Measurements from ENCODE around the gene PXK. TPM values are rescaled to one million over a fixed set of nuclear protein-coding genes. Genes with fewer than 3 reads are reported as not detected.

PXK gene
- total RNA-seq, 2 experiments from 2014 or later: 31.5 to 33.4 TPM

DNA sequence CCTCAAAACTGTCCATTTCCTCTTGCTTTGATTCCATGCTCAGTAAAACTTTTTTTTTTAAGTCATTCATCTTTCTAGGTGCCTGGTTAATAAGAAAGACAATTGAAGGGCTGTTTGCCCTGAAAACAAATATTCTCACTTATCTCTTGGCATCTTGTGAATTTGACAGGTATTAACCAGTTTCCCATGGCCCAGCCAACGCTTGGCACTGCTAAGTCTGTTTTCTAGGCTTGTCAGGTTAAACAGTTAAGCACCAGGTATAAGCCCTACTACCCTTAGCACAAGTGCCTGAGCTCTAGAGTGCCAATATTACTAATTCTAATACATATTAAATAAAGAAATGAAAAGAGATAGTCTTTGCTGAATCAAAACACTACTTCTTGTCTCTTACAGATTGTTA is 36.3 kb downstream of the PXK start:
- ChIA-PET CTCF (no interaction called here), POLR2A (no interaction called here)
- Mint-ChIP-seq H3K36me3 (ENCODE audit: low read depth) (peaks cover 26% of the 10 kb centered on the region), H3K9me3 (ENCODE audit: insufficient read depth) (no peaks in the 10 kb centered on the region), H3K27ac (peak overlapping the region; percentile 1), H3K4me3 (no peak overlapping the region), H3K4me1 (ENCODE audit: low read depth) (peaks cover 27% of the 10 kb centered on the region), H3K27me3 (ENCODE audit: low read depth) (no peaks in the 10 kb centered on the region)
- no peak for DNase-seq
- no peak for ATAC-seq

DNA sequence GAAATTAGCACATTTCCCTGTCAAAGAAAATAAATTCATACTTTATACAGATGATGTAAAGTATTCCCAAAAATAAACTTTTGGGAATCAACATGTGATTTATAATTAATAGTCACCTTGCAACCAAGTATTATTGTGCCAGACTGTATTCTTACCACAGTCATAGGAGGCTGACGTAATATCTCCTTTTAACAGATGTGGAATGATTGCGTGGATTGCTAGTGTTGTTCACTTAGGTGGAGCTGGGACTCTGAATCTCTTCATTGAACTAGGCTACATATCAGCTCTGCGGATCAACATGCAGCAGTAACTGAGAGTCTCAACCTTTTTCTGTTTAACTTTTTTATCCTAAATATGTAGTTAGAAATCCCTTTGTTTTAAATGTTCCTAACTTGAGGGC is 37.2 kb downstream of the PXK start:
- Mint-ChIP-seq H3K36me3 (ENCODE audit: low read depth) (peaks cover 26% of the 10 kb centered on the region), H3K4me1 (ENCODE audit: low read depth) (peaks cover 21% of the 10 kb centered on the region), H3K27me3 (ENCODE audit: low read depth) (no peaks in the 10 kb centered on the region), H3K27ac (no peak overlapping the region), H3K4me3 (no peak overlapping the region), H3K9me3 (ENCODE audit: insufficient read depth) (no peaks in the 10 kb centered on the region)
- ATAC-seq (no peak), DNase-seq (no peak)
- POLR2A ChIA-PET: no interaction called here
- CTCF ChIA-PET: interaction anchor here (1.1 kb wide), 1 partner anchor 200 kb away, joined by 3 read pairs; no protein-coding TSS in a partner anchor

DNA sequence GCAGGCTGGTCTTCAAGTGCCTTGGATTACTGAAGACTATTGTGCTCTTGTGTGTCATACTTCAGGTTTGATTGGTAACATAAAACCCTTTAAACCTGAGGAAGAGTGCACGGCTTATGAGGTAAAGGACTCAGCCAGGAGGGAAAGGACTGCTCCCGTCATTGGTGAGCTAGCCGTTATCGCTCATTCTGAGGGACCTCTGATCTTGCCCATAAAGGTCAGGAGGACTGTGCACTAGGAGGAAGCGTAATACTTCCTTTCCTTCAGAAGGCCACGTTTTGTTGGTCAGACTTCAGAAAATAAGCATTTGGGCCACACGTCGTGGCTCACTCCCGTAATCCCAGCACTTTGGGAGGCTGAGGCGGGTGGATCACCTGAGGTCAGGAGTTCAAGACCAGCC is 37.7 kb downstream of the PXK start:
- no peak for DNase-seq
- Mint-ChIP-seq H3K27me3 (ENCODE audit: low read depth) (no peaks in the 10 kb centered on the region), H3K9me3 (ENCODE audit: insufficient read depth) (no peaks in the 10 kb centered on the region), H3K36me3 (ENCODE audit: low read depth) (peaks cover 21% of the 10 kb centered on the region), H3K4me1 (ENCODE audit: low read depth) (peaks cover 16% of the 10 kb centered on the region), H3K27ac (no peak overlapping the region), H3K4me3 (no peak overlapping the region)
- ATAC-seq: no peak
- POLR2A ChIA-PET: no interaction called here
- CTCF ChIA-PET: interaction anchor here (1.1 kb wide), 1 partner anchor 200 kb away, joined by 3 read pairs; no protein-coding TSS in a partner anchor

DNA sequence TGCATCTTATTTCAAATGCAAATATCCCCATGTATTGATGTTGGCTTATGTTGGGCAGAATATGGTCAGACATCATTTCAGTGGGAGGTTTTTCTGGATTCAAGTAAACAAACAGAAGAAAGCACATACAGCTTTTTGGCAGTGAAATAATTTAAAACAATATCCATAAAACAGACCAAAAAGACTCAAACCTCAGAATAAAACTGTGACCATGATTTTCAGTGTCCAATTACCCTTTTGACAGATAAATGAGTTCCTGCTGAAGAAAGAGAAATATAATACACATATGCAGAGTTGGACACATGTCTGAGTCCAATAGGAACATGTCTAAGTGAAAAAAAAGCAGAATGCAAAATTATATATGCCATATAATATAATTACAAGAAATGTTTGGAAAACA is 39.1 kb downstream of the PXK start:
- DNase-seq: no peak
- peaks cover 5% of the 10 kb centered on the region for H3K4me1 Mint-ChIP-seq (ENCODE audit: low read depth)
- H3K36me3 Mint-ChIP-seq (ENCODE audit: low read depth): peaks cover 12% of the 10 kb centered on the region
- no peak for ATAC-seq
- H3K4me3 Mint-ChIP-seq: no peak overlapping the region
- H3K27me3 Mint-ChIP-seq (ENCODE audit: low read depth): no peaks in the 10 kb centered on the region
- ChIA-PET POLR2A (no interaction called here), CTCF (no interaction called here)
- no peak overlapping the region for H3K27ac Mint-ChIP-seq
- no peaks in the 10 kb centered on the region for H3K9me3 Mint-ChIP-seq (ENCODE audit: insufficient read depth)

DNA sequence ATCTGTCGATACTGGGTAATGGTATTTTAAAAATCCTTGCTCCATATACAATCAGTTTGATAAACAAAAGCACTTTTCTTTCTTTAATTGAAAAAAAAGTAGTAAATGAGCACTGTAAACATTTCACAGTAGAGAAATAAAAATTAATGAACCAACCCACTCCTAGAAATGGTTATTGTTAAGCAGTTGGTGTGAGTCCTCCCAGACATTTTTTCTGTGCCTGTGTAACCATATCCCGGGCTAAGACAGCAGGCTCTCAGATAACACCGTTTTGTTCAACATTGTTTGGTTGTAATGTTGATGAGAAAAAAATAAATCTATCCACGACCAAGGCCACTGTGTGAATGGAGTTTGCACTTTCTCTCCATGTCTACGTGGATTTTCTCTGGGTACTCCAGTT is 42.6 kb downstream of the PXK start:
- H3K27ac Mint-ChIP-seq: no peak overlapping the region

GRCh38 chr3:58377168-58377567 is 44.5 kb downstream of the PXK start:
- no peak for ATAC-seq
- peaks cover 2% of the 10 kb centered on the region for H3K4me1 Mint-ChIP-seq (ENCODE audit: low read depth)
- DNase-seq: no peak
- peaks cover 6% of the 10 kb centered on the region for H3K36me3 Mint-ChIP-seq (ENCODE audit: low read depth)
- H3K27ac Mint-ChIP-seq: no peak overlapping the region
- no peaks in the 10 kb centered on the region for H3K27me3 Mint-ChIP-seq (ENCODE audit: low read depth)
- H3K9me3 Mint-ChIP-seq (ENCODE audit: insufficient read depth): no peaks in the 10 kb centered on the region
- CTCF ChIA-PET: no interaction called here
- POLR2A ChIA-PET: no interaction called here
- H3K4me3 Mint-ChIP-seq: no peak overlapping the region

More for the DNA sequence above, 42.6 kb downstream of the PXK start:
- peaks cover 2% of the 10 kb centered on the region for H3K4me1 Mint-ChIP-seq (ENCODE audit: low read depth)
- no peaks in the 10 kb centered on the region for H3K9me3 Mint-ChIP-seq (ENCODE audit: insufficient read depth)
- no peak for ATAC-seq
- no peak overlapping the region for H3K4me3 Mint-ChIP-seq
- H3K36me3 Mint-ChIP-seq (ENCODE audit: low read depth): peaks cover 8% of the 10 kb centered on the region
- POLR2A ChIA-PET: no interaction called here
- H3K27me3 Mint-ChIP-seq (ENCODE audit: low read depth): no peaks in the 10 kb centered on the region
- no peak for DNase-seq
- CTCF ChIA-PET: interaction anchor here (0.7 kb wide), 1 partner anchor 69 kb away, joined by 3 read pairs; the partner anchor contains the start of genes HTD2 and RPP14

DNA sequence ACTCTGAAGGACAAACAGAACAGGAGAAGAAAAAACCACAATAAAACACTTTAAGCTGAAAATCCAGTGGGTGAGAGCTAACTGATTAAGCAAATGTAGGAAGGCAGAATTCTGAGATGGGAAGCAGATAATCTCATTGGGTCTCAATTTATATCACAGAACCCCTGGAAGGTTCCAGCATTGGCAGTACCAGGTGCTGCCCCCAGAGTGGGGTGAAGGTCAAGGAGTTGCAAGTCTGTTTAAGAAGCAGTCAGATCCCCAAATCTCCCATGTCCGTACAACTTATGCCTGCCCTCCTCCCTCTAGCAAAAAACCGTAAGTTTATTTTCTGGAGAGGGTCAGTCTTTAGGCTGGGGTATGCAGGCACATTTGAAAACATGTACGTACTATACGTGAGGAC is 45.1 kb downstream of the PXK start:
- H3K36me3 Mint-ChIP-seq (ENCODE audit: low read depth): peaks cover 6% of the 10 kb centered on the region
- ChIA-PET CTCF (no interaction called here), POLR2A (no interaction called here)
- no peaks in the 10 kb centered on the region for H3K27me3 Mint-ChIP-seq (ENCODE audit: low read depth)
- H3K27ac Mint-ChIP-seq: no peak overlapping the region
- DNase-seq: no peak
- H3K9me3 Mint-ChIP-seq (ENCODE audit: insufficient read depth): no peaks in the 10 kb centered on the region
- no peak overlapping the region for H3K4me3 Mint-ChIP-seq
- peaks cover 2% of the 10 kb centered on the region for H3K4me1 Mint-ChIP-seq (ENCODE audit: low read depth)
- no peak for ATAC-seq

DNA sequence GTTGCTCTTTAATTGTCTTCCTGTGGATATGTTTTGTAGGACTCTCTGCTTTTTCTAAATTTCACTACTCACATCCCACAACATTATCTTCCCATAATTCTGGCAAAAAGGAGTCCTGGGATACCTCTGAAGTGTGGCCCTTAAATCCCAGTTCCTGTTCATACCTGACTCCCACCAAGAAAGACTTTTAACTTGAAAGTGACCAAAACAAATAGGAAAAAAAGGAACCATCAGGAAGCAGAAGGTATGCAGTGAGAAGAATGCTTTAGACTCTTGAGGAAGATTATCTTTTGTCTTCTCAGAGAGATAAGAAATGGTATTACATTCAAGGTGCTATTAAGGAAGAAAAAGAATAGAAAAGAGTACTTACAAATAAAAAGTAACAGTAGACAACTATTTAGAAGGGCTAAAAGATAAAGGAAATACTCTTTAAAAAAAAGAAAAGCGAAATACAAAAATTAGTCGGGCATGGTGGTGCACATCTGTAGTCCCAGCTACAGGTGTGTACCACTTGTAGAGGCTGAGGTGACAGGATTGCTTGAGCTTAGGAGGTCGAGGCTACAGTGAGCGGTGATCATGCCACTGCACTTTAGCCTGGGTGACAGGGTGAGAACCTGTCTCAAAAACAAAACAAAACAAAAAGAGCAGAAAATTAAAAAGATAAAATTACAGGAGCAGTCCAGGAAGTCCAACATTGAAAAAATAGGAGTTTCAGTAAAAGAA is 46.8 kb downstream of the PXK start:
- POLR2A ChIA-PET: no interaction called here

DNA sequence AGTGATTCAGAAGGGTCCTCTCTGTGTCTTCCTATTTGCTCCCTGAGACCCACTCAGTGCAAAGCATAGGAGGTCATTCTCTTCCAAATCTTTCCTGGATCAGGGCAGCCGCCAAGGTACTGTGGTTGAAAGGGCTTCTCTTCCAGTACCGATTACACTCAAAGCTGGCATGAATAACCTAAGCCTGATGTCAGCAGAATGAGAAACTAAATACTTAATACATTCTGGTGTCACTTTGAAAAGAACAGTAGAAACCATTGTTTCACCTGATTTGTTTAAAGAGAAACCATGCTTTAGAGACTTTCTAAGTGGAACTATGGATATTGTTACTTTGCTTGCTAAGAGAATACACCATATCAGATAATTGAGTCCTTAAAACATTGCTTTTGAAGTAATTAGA is 50.8 kb downstream of the PXK start:
- H3K9me3 Mint-ChIP-seq (ENCODE audit: insufficient read depth): no peaks in the 10 kb centered on the region
- ChIA-PET CTCF (no interaction called here), POLR2A (no interaction called here)
- ATAC-seq: no peak
- H3K36me3 Mint-ChIP-seq (ENCODE audit: low read depth): peaks cover 28% of the 10 kb centered on the region
- DNase-seq: no peak
- H3K4me3 Mint-ChIP-seq: no peak overlapping the region
- no peaks in the 10 kb centered on the region for H3K27me3 Mint-ChIP-seq (ENCODE audit: low read depth)
- H3K27ac Mint-ChIP-seq: no peak overlapping the region
- H3K4me1 Mint-ChIP-seq (ENCODE audit: low read depth): peaks cover 19% of the 10 kb centered on the region

More for the DNA sequence above, 46.8 kb downstream of the PXK start:
- no peak overlapping the region for H3K4me3 Mint-ChIP-seq
- no peaks in the 10 kb centered on the region for H3K9me3 Mint-ChIP-seq (ENCODE audit: insufficient read depth)
- peak overlapping the region; percentile 46 for H3K27ac Mint-ChIP-seq
- no peak for ATAC-seq
- H3K27me3 Mint-ChIP-seq (ENCODE audit: low read depth): no peaks in the 10 kb centered on the region
- H3K4me1 Mint-ChIP-seq (ENCODE audit: low read depth): peaks cover 2% of the 10 kb centered on the region
- no peak for DNase-seq
- H3K36me3 Mint-ChIP-seq (ENCODE audit: low read depth): peaks cover 12% of the 10 kb centered on the region
- CTCF ChIA-PET: no interaction called here

GRCh38 chr3:58383904-58384303 is 51.2 kb downstream of the PXK start:
- CTCF ChIA-PET: no interaction called here

GRCh38 chr3:58384381-58385090 is 51.8 kb downstream of the PXK start:
- peaks cover 24% of the 10 kb centered on the region for H3K4me1 Mint-ChIP-seq (ENCODE audit: low read depth)
- ChIA-PET POLR2A (no interaction called here), CTCF (no interaction called here)
- H3K36me3 Mint-ChIP-seq (ENCODE audit: low read depth): peaks cover 28% of the 10 kb centered on the region
- H3K27me3 Mint-ChIP-seq (ENCODE audit: low read depth): no peaks in the 10 kb centered on the region
- no peak overlapping the region for H3K27ac Mint-ChIP-seq
- ATAC-seq (no peak), DNase-seq (no peak)
- H3K9me3 Mint-ChIP-seq (ENCODE audit: insufficient read depth): no peaks in the 10 kb centered on the region
- H3K4me3 Mint-ChIP-seq: no peak overlapping the region

More at GRCh38 chr3:58383904-58384303, 51.2 kb downstream of the PXK start:
- Mint-ChIP-seq H3K9me3 (ENCODE audit: insufficient read depth) (no peaks in the 10 kb centered on the region), H3K36me3 (ENCODE audit: low read depth) (peaks cover 28% of the 10 kb centered on the region), H3K4me1 (ENCODE audit: low read depth) (peaks cover 23% of the 10 kb centered on the region), H3K27me3 (ENCODE audit: low read depth) (no peaks in the 10 kb centered on the region), H3K27ac (no peak overlapping the region), H3K4me3 (no peak overlapping the region)
- ATAC-seq (no peak), DNase-seq (no peak)
- POLR2A ChIA-PET: no interaction called here

DNA sequence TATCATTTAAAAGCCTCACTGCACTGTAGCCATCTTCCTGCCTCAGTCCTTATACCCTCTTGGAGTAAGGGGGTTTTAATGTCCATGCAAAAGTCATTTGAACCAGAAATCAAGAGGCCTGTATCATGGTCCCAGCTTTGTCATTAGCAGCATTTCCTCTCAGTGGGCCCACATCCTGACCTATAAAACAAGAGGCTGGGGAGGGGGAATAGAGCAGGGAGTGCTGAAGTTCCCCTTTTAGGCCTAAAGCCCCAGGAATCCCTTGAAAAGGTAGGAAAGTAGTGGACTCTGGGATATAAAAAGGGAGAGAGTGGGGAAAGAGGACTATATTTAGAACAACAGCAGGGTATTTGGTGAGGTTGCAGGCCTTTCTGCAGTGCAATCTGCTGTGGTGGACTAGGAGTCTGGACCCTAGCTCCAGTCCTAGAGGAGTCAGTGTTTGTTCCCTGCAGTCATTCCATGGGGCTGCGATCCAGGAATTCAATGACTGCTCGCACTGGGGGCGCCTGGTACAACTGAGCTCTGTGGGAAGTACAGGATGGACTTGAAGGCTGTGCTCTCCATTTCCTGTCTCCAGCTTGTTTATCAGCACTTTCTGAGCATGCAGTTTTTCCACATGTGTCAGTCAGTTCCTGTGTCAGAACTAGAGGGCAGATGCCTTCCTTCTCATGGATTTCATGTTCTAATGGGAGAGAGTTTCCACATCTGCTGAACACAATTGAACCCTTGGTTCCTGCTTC is 54.1 kb downstream of the PXK start:
- Mint-ChIP-seq H3K4me3 (no peak overlapping the region), H3K9me3 (ENCODE audit: insufficient read depth) (no peaks in the 10 kb centered on the region), H3K36me3 (ENCODE audit: low read depth) (peaks cover 34% of the 10 kb centered on the region), H3K4me1 (ENCODE audit: low read depth) (peaks cover 24% of the 10 kb centered on the region), H3K27ac (peak overlapping the region; percentile 22), H3K27me3 (ENCODE audit: low read depth) (no peaks in the 10 kb centered on the region)
- CTCF ChIA-PET: interaction anchor here (1.1 kb wide), 1 partner anchor 65 kb away, joined by 3 read pairs; no protein-coding TSS in a partner anchor
- no peak for ATAC-seq
- POLR2A ChIA-PET: no interaction called here
- DNase-seq: no peak

Measured in activated CD8-positive, alpha-beta T cell treated with anti-CD3 and anti-CD28 coated beads, Interleukin-2, amount 10 ng/mL, durations not matched to agents 7 days and 5 days (primary cell).